GM23248 (cell line): ENCODE data around the gene PCK2. TPM values are rescaled to one million over a fixed set of nuclear protein-coding genes. Genes with fewer than 3 reads are reported as not detected.

Experiments used
- DNase-seq: peaks from one replicate; pipeline ENCODE4 v3.0.0-alpha.2; 2015
- H2AFZ ChIP-seq: fragments of 200-600 bp; sonication (generic); 2 replicates; pipeline ENCODE4 v1.6.1; 2016; ENCODE audit warnings: antibody characterized with exemption
- H3F3A ChIP-seq: fragments of 200-600 bp; sonication (generic); 2 replicates; pipeline ENCODE4 v1.6.1; 2016; ENCODE audit warnings: mild to moderate bottlenecking, antibody characterized with exemption, mixed run types; ENCODE audit not compliant: insufficient read depth
- H3K27ac ChIP-seq: fragments of 200-600 bp; sonication (generic); 2 replicates; pipeline ENCODE4 v1.5.1; 2016; ENCODE audit warnings: mild to moderate bottlenecking
- H3K27me3 ChIP-seq: fragments of 200-600 bp; sonication (generic); replicated peaks from 2 replicates; pipeline ENCODE4 v1.6.1; 2016; ENCODE audit warnings: mild to moderate bottlenecking; ENCODE audit not compliant: insufficient read depth
- H3K36me3 ChIP-seq: fragments of 200-600 bp; sonication (generic); 2 replicates; pipeline ENCODE4 v1.6.1; 2016; ENCODE audit warnings: low read depth, mild to moderate bottlenecking
- H3K4me1 ChIP-seq: fragments of 200-600 bp; sonication (generic); 2 replicates; pipeline ENCODE4 v1.6.1; 2016; ENCODE audit warnings: mild to moderate bottlenecking; ENCODE audit not compliant: insufficient read depth
- H3K4me2 ChIP-seq: fragments of 200-600 bp; sonication (generic); one replicate; pipeline ENCODE4 v1.6.1; 2016; ENCODE audit warnings: mild to moderate bottlenecking; ENCODE audit not compliant: unreplicated experiment
- H3K4me3 ChIP-seq: fragments of 200-600 bp; sonication (generic); 2 replicates; pipeline ENCODE4 v1.5.1; 2016; ENCODE audit warnings: mild to moderate bottlenecking
- H3K79me2 ChIP-seq: fragments of 200-600 bp; sonication (generic); 2 replicates; pipeline ENCODE4 v1.6.1; 2016; ENCODE audit warnings: mild to moderate bottlenecking; ENCODE audit not compliant: insufficient read depth
- H3K9ac ChIP-seq: fragments of 200-600 bp; sonication (generic); 2 replicates; pipeline ENCODE4 v1.6.1; 2016; ENCODE audit warnings: mild to moderate bottlenecking
- H3K9me2 ChIP-seq: fragments of 200-600 bp; sonication (generic); 2 replicates; pipeline ENCODE4 v1.6.1; 2016; ENCODE audit warnings: mixed run types, mild to moderate bottlenecking, moderate library complexity; ENCODE audit not compliant: insufficient read depth
- H3K9me3 ChIP-seq: fragments of 200-600 bp; sonication (generic); one replicate; pipeline ENCODE4 v1.6.1; 2017; ENCODE audit warnings: low read depth
- H4K20me1 ChIP-seq: fragments of 200-600 bp; sonication (generic); 2 replicates; pipeline ENCODE4 v1.6.0; 2016; ENCODE audit not compliant: insufficient read depth
- EZH2 ChIP-seq: fragments of 200-600 bp; sonication (generic); IDR thresholded peaks from 2 replicates; pipeline ENCODE4 v1.6.1; 2018; ENCODE audit warnings: antibody characterized with exemption, mild to moderate bottlenecking; ENCODE audit not compliant: insufficient read depth, poor library complexity, severe bottlenecking
- EZH2phosphoT487 ChIP-seq: fragments of 200-600 bp; sonication (generic); IDR thresholded peaks from 2 replicates; pipeline ENCODE4 v1.6.1; 2018; ENCODE audit warnings: antibody characterized with exemption, moderate library complexity, mild to moderate bottlenecking, low read depth; ENCODE audit not compliant: insufficient read depth
- WGBS, 2 experiments: methylation state at CpG; one replicate each; pipeline ENCODE4 v1.1.6; 2015 to 2017; ENCODE audit warnings: low lambda C conversion rate in 2 of 2, low coverage in 1 of 2; ENCODE audit errors: missing lambda C conversion rate in 2 of 2; 5-methylcytosine and 5-hydroxymethylcytosine counted together
- in situ Hi-C: fragments of 300-500 bp; cut with MboI; formaldehyde crosslinking; loops from 2 replicates; pipeline ENCODE4 v1.15.0; 2020
- polyA plus RNA-seq: library from polyadenylated mRNA; unstranded; fragments of >200 nt; fragmentation: Nextera tagmentation; extraction: Ambion mirVana; gene quantifications from 2 replicates; pipeline ENCODE4 v1.2.1, GENCODE V29; 2016
- total RNA-seq: library from RNA; depleted of rRNA; stranded (reverse); fragments of >200 nt; shearing (Covaris generic); gene quantifications from 2 replicates; pipeline ENCODE4 v1.2.3, GENCODE V29; 2014

Gene PCK2
- total and polyA plus RNA-seq, 2 experiments from 2014 or later: 84.3 to 148 TPM

- 58 to 61% methylated on average over 12 of the region's 12 CpGs for WGBS, 2 experiments
Measured at GRCh38 chr14:24067133-24068082, 26.7 kb upstream of the PCK2 start.

DNA sequence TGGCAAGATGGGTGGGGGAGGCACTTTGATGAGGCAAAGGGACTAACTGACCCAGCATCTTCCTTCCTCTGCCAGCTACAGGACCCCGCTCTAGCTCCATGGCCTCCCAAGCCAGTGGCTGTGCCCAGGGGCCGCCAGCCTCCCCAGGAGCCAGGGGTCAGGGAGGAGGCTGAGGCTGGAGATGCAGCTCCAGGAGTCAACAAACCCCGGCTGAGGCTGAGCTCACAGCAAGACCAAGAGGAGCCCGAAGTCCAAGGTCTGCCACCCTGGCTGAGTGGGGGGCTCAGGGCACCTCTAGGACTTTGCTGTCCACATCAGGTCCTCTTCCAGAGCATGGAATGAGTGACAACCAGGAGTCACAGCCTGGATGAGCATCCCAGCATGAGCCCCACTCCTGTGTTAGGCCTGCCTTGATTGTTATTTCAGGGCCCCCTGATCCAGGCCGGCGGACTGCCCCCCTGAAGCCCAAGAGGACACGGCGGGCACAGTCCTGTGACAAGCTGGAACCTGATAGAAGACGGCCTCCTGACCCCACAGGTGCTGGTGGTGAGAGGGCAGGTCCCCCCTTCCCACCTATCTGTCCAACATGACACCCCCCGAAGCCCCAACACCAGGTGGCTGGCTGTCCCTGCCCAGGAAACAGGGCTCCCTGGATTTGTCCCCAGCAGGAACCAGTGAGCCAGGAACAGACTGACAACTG lies 25.2 kb upstream of the PCK2 start:
- H3K4me3 ChIP-seq: no peak overlapping the region
- no peaks in the 10 kb centered on the region for H4K20me1 ChIP-seq
- in situ Hi-C loops: no loop called here
- TF ChIP-seq EZH2: no peak
- no peak for TF ChIP-seq EZH2phosphoT487
- no peak overlapping the region for H3K9ac ChIP-seq
- H3K36me3 ChIP-seq: no peaks in the 10 kb centered on the region
- WGBS, 2 experiments: 51 to 54% methylated on average over 9 to 10 of the region's 10 CpGs
- H3K4me2 ChIP-seq: no peak overlapping the region
- H3K27me3 ChIP-seq: peaks cover 17% of the 10 kb centered on the region
- H3K79me2 ChIP-seq: no peaks in the 10 kb centered on the region
- H3F3A ChIP-seq: no peaks in the 10 kb centered on the region
- no peaks in the 10 kb centered on the region for H3K4me1 ChIP-seq
- no peaks in the 10 kb centered on the region for H3K9me3 ChIP-seq
- no peak for DNase-seq
- H3K27ac ChIP-seq: no peak overlapping the region
- no peak overlapping the region for H2AFZ ChIP-seq
- no peaks in the 10 kb centered on the region for H3K9me2 ChIP-seq

More at GRCh38 chr14:24067133-24068082, 26.7 kb upstream of the PCK2 start:
- H3K9ac ChIP-seq: no peak overlapping the region
- in situ Hi-C loops: no loop called here
- no peaks in the 10 kb centered on the region for H3K9me3 ChIP-seq
- H3K4me1 ChIP-seq: no peaks in the 10 kb centered on the region
- H3K27ac ChIP-seq: no peak overlapping the region
- H3F3A ChIP-seq: no peaks in the 10 kb centered on the region
- H3K4me2 ChIP-seq: no peak overlapping the region
- no peak overlapping the region for H2AFZ ChIP-seq
- DNase-seq: no peak
- H3K27me3 ChIP-seq: peaks cover 17% of the 10 kb centered on the region
- H3K9me2 ChIP-seq: no peaks in the 10 kb centered on the region
- no peaks in the 10 kb centered on the region for H3K36me3 ChIP-seq
- H4K20me1 ChIP-seq: no peaks in the 10 kb centered on the region
- TF ChIP-seq EZH2phosphoT487 (no peak), EZH2 (no peak)
- no peak overlapping the region for H3K4me3 ChIP-seq
- H3K79me2 ChIP-seq: no peaks in the 10 kb centered on the region

- no peaks in the 10 kb centered on the region for H3K9me3 ChIP-seq
- no peaks in the 10 kb centered on the region for H3K79me2 ChIP-seq
- no peaks in the 10 kb centered on the region for H4K20me1 ChIP-seq
- in situ Hi-C loops: no loop called here
- no peak overlapping the region for H3K4me2 ChIP-seq
- no peak for DNase-seq
- H3K4me1 ChIP-seq: no peaks in the 10 kb centered on the region
- H3K4me3 ChIP-seq: no peak overlapping the region
- no peak overlapping the region for H3K27ac ChIP-seq
- H3K9me2 ChIP-seq: no peaks in the 10 kb centered on the region
- H2AFZ ChIP-seq: no peak overlapping the region
- H3K36me3 ChIP-seq: no peaks in the 10 kb centered on the region
- TF ChIP-seq EZH2 (no peak), EZH2phosphoT487 (no peak)
- no peaks in the 10 kb centered on the region for H3F3A ChIP-seq
- no peak overlapping the region for H3K9ac ChIP-seq
- WGBS, 2 experiments: 63 to 85% methylated on average over 6 of the region's 6 CpGs
- peaks cover 17% of the 10 kb centered on the region for H3K27me3 ChIP-seq
Measured at GRCh38 chr14:24069411-24069735, 24.7 kb upstream of the PCK2 start.

- no peak for DNase-seq
- H3K9me2 ChIP-seq: no peaks in the 10 kb centered on the region
- H3K4me2 ChIP-seq: no peak overlapping the region
- in situ Hi-C loops: no loop called here
- no peaks in the 10 kb centered on the region for H4K20me1 ChIP-seq
- H3K27ac ChIP-seq: no peak overlapping the region
- no peaks in the 10 kb centered on the region for H3K4me1 ChIP-seq
- WGBS, 2 experiments: 76 to 77% methylated on average over 10 of the region's 10 CpGs
- TF ChIP-seq EZH2 (no peak), EZH2phosphoT487 (no peak)
- no peaks in the 10 kb centered on the region for H3K36me3 ChIP-seq
- no peaks in the 10 kb centered on the region for H3F3A ChIP-seq
- no peaks in the 10 kb centered on the region for H3K79me2 ChIP-seq
- H2AFZ ChIP-seq: no peak overlapping the region
- no peak overlapping the region for H3K9ac ChIP-seq
- peaks cover 17% of the 10 kb centered on the region for H3K27me3 ChIP-seq
- H3K9me3 ChIP-seq: no peaks in the 10 kb centered on the region
- H3K4me3 ChIP-seq: no peak overlapping the region
Measured at GRCh38 chr14:24070285-24071143, 23.6 kb upstream of the PCK2 start.
